HG02973 (cell line): ENCODE results near the gene OR10A3.
A peak's percentile ranks its signal among the peaks of the same experiment; 100 is the strongest.
"Not testable (repeated sequence)": the region's sequence is repeated elsewhere in the genome, so short reads cannot be mapped to it uniquely, and the experiment has no call there.

ENCODE experiments used
- ATAC-seq: cut with Tn5 transposase; IDR thresholded peaks from one replicate; pipeline ENCODE4 v1.9.1; 2021; ENCODE audit warnings: moderate library complexity; ENCODE audit not compliant: unreplicated experiment

OR10A3 gene

DNA sequence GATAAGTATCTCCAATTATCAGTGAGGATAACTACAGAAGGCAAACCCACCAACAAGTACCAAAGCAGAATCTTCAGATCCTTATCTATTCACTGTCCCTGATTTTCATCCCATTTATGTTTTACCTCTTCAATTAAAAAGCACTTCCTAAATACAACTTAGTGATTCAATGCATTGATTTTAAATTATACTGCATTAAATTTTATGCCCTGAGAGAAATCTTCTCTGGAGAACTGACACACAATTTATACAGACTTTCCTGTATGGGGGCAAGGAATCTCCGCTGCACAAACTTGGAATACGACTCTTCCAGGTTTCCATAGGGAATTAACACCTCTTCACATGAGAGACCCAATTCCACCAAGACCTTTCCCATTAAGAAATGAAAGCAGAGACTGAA is at the start of gene OR10A3:
Gene OR10A3, minus strand, starts transcription at position 101 of the 400 bp plus-strand sequence. CDS start 2,188 bp downstream, outside the sequence.
- ATAC-seq: no peak

- not testable (repeated sequence) for ATAC-seq
Observed at GRCh38 chr11:7987560-7987883, 46.0 kb upstream of the OR10A3 start.

GRCh38 chr11:7986768-7987559 is 45.5 kb upstream of the OR10A3 start, which contains the start of gene EIF3F:
EIF3F (plus strand) TSS chr11:7987337; CDS start chr11:7987353, 16 bp downstream.
- ATAC-seq: peak; percentile 88

- ATAC-seq: no peak
Observed at GRCh38 chr11:7983832-7984590, 42.5 kb upstream of the OR10A3 start.

DNA sequence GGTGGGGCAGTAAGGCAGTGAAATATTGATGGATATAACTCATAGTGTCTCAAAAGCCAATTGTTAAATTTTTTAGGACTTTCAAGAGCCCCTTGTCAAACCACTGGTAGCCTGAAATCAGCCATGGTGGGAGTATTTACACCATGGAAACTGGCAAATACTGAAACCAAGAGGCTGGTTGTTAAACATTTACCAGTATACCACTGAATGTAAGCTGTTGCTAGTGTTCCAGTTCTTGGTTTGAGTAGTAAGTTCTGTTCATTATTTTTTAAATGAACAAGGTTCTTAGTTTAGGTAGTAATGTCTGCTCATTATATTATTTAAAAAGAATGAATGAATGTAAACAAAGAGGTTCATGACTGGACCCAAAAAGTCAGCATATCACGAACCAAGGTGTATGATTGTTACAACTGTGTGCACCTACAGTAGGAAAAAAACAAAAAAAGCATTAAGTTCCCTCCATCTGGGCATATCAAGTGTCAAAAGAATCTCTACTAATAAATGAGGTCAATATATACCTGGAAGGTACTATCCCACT is 41.1 kb upstream of the OR10A3 start:
- ATAC-seq: peak; percentile 41

- ATAC-seq: no peak
Observed at GRCh38 chr11:7981619-7982157, 40.2 kb upstream of the OR10A3 start.

DNA sequence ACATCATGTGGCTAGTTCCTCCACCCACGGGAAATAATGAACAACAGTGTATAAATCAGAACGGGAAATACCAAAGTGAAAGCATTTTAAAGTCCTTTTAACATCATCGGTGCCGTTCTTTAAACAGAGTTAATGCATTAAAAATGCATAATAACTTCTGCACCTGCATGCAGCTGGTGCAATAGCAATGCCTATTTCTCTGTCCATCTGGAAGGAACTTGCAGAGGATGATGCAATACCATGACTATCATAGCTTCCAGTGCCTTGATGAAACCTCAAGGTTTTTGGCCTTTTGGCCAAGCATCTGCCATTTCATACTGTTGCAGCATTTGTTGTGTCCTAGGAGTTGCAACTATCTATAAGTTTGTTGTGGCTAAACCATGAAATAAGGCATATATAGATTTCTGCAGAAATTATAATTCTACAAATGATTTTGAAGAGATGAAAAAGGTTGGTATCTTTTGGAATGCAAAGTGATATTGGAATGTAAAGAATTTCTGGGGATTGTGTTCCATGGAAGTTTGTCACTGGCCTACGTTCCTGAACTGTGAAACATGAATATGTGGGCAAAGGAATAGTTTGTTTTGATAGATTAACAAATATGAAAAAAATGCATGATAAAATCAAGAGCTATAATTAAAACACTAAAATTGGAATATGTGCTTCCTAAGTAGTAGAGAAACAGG is 35.9 kb upstream of the OR10A3 start:
- no peak for ATAC-seq

- ATAC-seq: no peak
Observed at GRCh38 chr11:7974668-7975067, 33.2 kb upstream of the OR10A3 start.

DNA sequence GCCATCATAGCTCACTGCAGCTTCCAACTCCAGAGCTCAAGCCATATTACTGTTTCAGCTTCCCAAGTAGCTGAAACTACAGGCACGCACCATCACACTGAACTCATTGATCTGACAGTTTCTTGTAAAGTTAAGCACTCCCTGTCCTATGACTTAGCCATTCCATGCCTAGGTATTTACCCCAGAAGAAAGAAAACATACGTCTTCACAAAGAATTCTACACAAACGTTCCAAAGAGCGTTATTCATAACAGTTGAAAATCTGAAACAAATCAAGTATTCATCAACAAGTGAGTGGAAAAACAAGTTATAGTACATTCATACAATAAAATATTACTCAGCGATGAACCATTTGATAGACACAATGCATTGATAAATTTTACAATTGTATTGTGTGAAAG is 31.5 kb upstream of the OR10A3 start:
- ATAC-seq: no peak

GRCh38 chr11:7971846-7972245 is 30.3 kb upstream of the OR10A3 start:
- ATAC-seq: no peak

- no peak for ATAC-seq
Observed at GRCh38 chr11:7969756-7970646, 28.5 kb upstream of the OR10A3 start.

- no peak for ATAC-seq
Observed at GRCh38 chr11:7968686-7969085, 27.2 kb upstream of the OR10A3 start.

- ATAC-seq: no peak
Observed at GRCh38 chr11:7967826-7968225, 26.3 kb upstream of the OR10A3 start.

DNA sequence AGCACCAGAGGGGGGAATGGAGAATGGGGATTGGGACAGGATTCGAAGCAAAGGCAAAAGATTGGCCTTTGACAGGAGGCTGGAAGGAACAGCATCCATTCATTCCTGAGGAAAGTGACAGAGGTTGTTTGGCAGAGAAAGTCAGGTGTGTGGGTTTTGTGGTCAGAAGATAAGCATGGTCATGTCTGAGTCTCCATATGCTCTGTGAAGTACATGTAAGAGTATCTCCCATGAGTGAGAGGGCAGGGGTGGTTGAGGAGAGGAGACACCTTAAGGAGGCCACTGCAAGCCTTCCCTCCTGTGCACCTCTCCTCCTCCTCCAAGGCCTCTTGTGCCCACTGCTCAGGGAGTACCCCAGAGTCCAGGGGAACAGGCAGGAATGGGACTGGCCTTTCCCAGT is 25.6 kb upstream of the OR10A3 start:
- no peak for ATAC-seq

DNA sequence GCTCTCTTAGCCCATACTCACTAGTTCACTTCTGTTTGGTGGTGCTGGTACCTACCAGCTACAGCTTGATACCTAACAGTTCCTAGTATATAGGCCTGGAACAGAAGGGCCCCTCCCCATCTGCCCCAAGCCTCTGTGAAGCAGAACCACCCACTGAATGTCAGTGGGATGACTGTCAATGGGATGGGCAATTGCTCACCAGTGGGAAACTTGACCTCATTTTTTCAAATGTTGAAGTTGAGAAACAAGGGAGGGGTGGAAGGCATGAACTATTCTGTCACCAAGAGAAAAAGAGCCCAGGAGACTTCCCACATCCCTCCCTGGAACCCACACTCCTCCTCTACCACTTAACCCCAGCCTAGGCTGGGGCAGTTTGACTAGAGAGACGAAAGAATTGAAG is 23.9 kb upstream of the OR10A3 start, which contains the start of gene NLRP10:
Gene NLRP10, minus strand, starts transcription at position 62 of the 400 bp plus-strand sequence. CDS start 1,952 bp downstream, outside the sequence.
- ATAC-seq: no peak

DNA sequence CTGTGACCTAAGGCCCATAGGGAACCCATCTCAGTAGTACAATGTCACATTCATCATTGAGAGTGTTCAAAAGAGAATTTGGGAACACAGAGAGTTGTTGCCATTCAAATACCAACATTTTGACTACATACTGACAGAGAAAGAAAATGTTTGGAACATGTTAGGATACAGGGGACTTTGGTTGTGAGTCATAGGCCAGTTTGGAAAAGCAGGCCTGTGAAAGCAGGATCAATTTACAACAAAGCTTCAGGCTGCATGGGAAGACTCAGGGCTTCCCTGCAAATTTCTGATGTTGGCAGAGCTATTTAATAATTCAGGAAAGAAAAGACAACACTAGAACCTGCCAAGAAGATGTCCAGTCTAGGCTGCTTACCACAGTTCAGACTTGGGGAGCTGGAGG is 23.4 kb upstream of the OR10A3 start:
- ATAC-seq: no peak

GRCh38 chr11:7964261-7964660 is 22.8 kb upstream of the OR10A3 start:
- no peak for ATAC-seq

- ATAC-seq: no peak
Observed at GRCh38 chr11:7955191-7955590, 13.7 kb upstream of the OR10A3 start.

GRCh38 chr11:7949934-7950333 is 8.4 kb upstream of the OR10A3 start:
- no peak for ATAC-seq

DNA sequence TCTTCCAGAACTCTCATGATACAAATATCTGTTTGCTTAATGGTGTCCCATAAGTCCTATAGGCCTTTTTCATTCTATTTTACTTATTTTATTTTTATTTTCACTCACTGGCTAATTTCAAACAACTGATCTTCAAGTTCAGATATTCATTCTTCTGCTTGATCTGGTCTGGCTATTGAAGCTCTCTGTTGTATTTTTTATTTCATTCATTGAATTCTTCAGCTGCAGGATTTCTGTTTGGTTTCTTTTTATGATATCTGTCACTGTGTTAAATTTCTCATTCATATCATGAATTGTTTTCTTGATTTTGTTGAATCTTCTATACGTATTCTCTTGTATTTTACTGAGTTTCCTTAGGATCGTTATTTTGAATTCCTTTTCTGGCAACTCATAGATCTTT is 2.6 kb upstream of the OR10A3 start:
- no peak for ATAC-seq
